Right atrium auricular region (tissue), 2 donors: ENCODE data around the gene GADL1. TPM values are rescaled to one million over a fixed set of nuclear protein-coding genes. Genes with fewer than 3 reads are reported as not detected.

Experiments
- DNase-seq: peaks from one replicate; pipeline ENCODE4 v3.0.0-alpha.2; 2019; ENCODE audit warnings: low spot score
- H3K27ac ChIP-seq, 2 donors: fragments of 200-600 bp; sonication (generic); 1 replicate in 1 of 2; 2 replicates in 1 of 2; pipeline ENCODE4 v1.5.1; 2016 to 2019
- H3K27me3 ChIP-seq, 2 donors: fragments of 200-600 bp; sonication (generic); one replicate each; pipeline versions ENCODE4 v1.5.1 to v1.6.0; 2017 to 2019
- H3K36me3 ChIP-seq: fragments of 200-600 bp; sonication (generic); one replicate; pipeline ENCODE4 v1.5.1; 2016
- H3K4me1 ChIP-seq, 2 donors: fragments of 200-600 bp; sonication (generic); one replicate each; pipeline versions ENCODE4 v1.5.1 to v1.6.0; 2017 to 2019
- H3K4me3 ChIP-seq, 2 donors: fragments of 200-600 bp; sonication (generic); 1 replicate in 1 of 2; 2 replicates in 1 of 2; pipeline ENCODE4 v1.5.1; 2017 to 2019; ENCODE audit warnings: mild to moderate bottlenecking in 1 of 2, moderate library complexity in 1 of 2
- H3K9me3 ChIP-seq, 2 donors: fragments of 200-600 bp; sonication (generic); one replicate each; pipeline ENCODE4 v1.5.1; 2019
- total RNA-seq, 2 donors: library from RNA; depleted of rRNA; stranded (reverse); fragments of >200 nt; gene quantifications; one replicate each; pipeline ENCODE4 v1.1.0, GENCODE V29; 2016
- TF ChIP-seq, protein P1 (sequence below), 2 donors: fragments of 200-600 bp; sonication (generic); IDR thresholded peaks; one replicate each; pipeline ENCODE4 v1.5.1; 2019; ENCODE audit warnings: antibody characterized with exemption in 2 of 2

The GADL1 gene
- total RNA-seq, 2 donors from 2014 or later, result not detected

DNA sequence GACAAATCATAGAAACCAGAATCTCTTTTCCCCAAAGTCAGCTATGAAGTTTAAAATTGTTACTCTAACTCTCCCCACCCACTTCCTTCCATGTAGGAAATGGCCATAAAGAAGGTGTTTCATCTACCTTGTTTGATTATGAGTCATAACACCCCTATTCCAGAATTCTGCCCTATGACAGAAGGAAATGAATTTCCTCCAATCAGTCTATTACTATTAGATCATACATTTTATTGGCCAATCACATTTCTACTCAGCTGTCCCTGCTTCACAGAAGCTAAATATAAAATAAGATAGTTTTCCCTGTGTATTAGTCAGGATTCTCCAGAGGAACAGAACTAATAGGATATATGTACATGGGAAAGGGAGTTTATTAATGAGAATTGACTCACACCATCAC lies 186.0 kb downstream of the GADL1 start:
- TF ChIP-seq, protein P1, sequence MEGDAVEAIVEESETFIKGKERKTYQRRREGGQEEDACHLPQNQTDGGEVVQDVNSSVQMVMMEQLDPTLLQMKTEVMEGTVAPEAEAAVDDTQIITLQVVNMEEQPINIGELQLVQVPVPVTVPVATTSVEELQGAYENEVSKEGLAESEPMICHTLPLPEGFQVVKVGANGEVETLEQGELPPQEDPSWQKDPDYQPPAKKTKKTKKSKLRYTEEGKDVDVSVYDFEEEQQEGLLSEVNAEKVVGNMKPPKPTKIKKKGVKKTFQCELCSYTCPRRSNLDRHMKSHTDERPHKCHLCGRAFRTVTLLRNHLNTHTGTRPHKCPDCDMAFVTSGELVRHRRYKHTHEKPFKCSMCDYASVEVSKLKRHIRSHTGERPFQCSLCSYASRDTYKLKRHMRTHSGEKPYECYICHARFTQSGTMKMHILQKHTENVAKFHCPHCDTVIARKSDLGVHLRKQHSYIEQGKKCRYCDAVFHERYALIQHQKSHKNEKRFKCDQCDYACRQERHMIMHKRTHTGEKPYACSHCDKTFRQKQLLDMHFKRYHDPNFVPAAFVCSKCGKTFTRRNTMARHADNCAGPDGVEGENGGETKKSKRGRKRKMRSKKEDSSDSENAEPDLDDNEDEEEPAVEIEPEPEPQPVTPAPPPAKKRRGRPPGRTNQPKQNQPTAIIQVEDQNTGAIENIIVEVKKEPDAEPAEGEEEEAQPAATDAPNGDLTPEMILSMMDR (IDR thresholded peaks at IDR 0.05), result no peak
- no peaks in the 10 kb centered on the region for H3K9me3 ChIP-seq
- H3K27ac ChIP-seq, result no peak overlapping the region
- no peaks in the 10 kb centered on the region for H3K4me1 ChIP-seq
- DNase-seq, result no peak
- H3K36me3 ChIP-seq, result no peaks in the 10 kb centered on the region
- H3K27me3 ChIP-seq, result no peaks in the 10 kb centered on the region
- H3K4me3 ChIP-seq, result no peak overlapping the region

GRCh38 chr3:30707825-30708224 lies 186.6 kb downstream of the GADL1 start:
- Histone ChIP-seq H3K9me3 (no peaks in the 10 kb centered on the region), H3K27ac (no peak overlapping the region), H3K27me3 (no peaks in the 10 kb centered on the region), H3K4me1 (no peaks in the 10 kb centered on the region), H3K4me3 (no peak overlapping the region), H3K36me3 (no peaks in the 10 kb centered on the region)
- TF ChIP-seq, protein P1 (IDR thresholded peaks at IDR 0.05), result no peak
- DNase-seq, result no peak

DNA sequence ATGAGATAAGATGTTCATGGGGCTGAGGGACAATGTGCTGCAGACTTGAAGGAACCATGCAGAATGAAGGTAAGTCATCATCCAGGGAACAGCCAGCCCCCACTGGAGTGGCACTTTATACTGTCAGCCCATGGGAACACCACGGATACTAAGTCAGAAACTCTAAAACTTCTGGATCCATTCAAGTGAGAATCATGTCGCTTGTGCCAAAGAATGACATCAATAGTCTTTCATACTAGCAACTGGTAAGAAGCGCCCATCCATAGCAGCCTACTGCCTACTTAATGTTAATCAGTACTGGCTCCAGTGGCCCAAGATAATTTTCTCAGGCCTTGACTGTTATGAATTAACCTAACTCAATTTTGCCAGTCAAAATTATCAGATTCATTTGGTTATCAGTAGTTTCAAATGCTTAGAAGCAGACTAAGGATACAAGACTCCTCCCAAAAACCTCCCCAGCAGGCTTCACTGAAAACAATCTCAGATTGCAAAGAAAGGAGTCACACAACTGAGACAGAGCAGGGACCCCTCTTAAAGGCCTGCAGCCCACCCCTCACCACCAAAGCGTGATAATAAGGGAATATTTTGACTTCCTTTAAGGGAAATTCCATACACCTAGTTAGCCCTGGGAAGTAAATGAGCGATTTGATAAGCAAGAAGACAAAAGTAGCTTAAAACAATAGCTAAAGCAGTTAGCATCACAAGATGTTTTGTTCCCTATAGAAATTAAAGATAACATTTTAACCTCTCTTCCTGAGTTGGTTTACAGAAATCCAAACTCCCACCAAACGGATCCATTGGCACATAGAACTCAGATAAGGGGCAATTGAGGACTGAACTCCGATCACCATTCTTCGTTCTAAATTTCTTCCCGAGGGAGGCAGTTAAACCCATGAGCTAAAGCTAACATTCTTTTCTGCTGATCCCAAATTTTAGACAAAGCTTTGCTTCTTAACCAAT lies 189.2 kb downstream of the GADL1 start:
- DNase-seq, result no peak
- TF ChIP-seq, protein P1 (IDR thresholded peaks at IDR 0.05), result no peak
- Histone ChIP-seq H3K27me3 (no peaks in the 10 kb centered on the region), H3K27ac (no peak overlapping the region), H3K36me3 (no peaks in the 10 kb centered on the region), H3K9me3 (no peaks in the 10 kb centered on the region), H3K4me1 (no peaks in the 10 kb centered on the region), H3K4me3 (no peak overlapping the region)

DNA sequence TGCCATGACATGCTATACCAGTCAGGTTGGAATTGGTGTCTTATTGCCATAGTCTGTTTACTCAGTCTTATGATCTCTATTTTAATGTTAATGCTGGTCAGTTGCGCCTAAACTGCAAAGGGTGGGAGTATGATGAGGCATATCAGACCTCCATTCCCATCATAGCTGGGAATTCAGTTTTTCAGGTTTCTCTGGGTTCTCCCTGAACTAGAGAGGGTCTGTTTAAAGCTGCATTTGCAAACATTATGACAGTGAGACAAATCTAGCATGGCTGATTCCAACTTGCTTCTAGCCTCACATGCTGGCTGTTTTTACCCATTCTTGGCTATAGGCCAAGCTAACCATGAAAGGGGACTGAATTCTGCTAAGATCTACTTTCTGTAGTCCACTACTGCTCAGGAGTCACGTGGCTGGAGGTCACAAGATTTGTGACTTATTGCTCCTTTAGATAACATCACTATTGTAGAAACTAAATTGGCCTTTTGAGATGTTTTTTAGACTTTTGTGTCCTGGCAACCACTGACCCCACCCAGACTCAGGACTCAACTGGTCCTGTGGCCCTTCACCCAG lies 191.5 kb downstream of the GADL1 start:
- TF ChIP-seq, protein P1 (IDR thresholded peaks at IDR 0.05), result no peak
- DNase-seq, result no peak
- Histone ChIP-seq H3K9me3 (no peaks in the 10 kb centered on the region), H3K36me3 (no peaks in the 10 kb centered on the region), H3K4me3 (no peak overlapping the region), H3K27ac (no peak overlapping the region), H3K27me3 (no peaks in the 10 kb centered on the region), H3K4me1 (no peaks in the 10 kb centered on the region)

DNA sequence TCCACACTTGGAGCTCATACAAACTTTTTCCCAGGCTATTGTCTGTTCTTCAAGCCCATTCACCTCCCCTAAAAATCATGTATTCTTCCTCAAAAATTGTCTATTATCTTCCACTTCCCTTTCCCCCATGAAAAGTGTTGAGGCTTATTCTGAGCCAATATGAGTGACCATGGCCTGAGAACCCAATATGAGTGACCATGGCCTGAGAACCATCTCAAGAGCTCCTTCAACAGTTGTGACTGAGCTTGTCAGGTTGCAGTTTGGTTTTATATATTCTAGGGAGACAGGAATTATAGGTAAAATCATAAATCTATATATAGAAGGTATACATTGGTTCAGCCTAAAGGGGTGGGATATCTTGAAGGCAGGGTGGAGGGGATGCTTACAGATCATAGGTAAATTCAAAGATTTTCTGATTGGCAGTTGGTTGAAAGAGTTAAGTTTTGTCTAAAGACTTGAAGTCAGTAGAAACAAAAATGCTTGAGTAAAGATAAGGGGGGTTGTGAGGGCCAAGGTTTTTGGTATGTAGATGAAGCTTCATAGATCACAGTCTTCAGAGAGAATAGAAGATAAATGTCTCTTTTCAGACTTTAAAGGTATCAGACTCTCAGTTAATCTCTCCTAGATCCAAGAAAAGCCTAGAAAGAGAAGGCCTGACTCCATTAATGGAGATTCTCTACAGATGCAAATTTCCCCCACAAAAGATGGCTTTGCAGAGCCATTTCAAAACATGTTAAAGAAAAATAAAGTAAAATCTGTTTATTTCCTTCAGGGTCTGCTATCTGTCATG lies 192.2 kb downstream of the GADL1 start:
- Histone ChIP-seq H3K4me1 (no peaks in the 10 kb centered on the region), H3K27ac (no peak overlapping the region), H3K36me3 (no peaks in the 10 kb centered on the region), H3K9me3 (no peaks in the 10 kb centered on the region), H3K4me3 (no peak overlapping the region), H3K27me3 (no peaks in the 10 kb centered on the region)
- DNase-seq, result no peak
- TF ChIP-seq, protein P1 (IDR thresholded peaks at IDR 0.05), result no peak
